Measurements from ENCODE around the gene FIG4. TPM values are rescaled to one million over a fixed set of nuclear protein-coding genes. Genes with fewer than 3 reads are reported as not detected.
"Not testable (repeated sequence)": the region's sequence is repeated elsewhere in the genome, so short reads cannot be mapped to it uniquely, and the experiment has no call there.

FIG4 gene
- total and polyA plus RNA-seq, 4 donors = 7.1 to 26.7 (median 16.4) TPM

GRCh38 chr6:109770779-109771178 is 79.7 kb downstream of the FIG4 start:
- intact Hi-C loops (cut with DNase I) = no loop called here
- no peak for ATAC-seq (ENCODE audit: low FRiP score)
- Histone ChIP-seq H3K27me3 (ENCODE audit: control insufficient read depth in 1 of 2, insufficient read depth in 2 of 2, low read length in 1 of 2) (no peaks in the 10 kb centered on the region), H3K36me3 (ENCODE audit: control insufficient read depth in 1 of 2, insufficient read depth in 2 of 2, low read length in 1 of 2) (peaks cover 3 to 4% of the 10 kb centered on the region in 2 donors), H3K4me3 (ENCODE audit: low read length in 2 of 2) (no peak overlapping the region), H3K27ac (ENCODE audit: low read depth in 1 of 2, low read length in 2 of 2) (no peak overlapping the region), H3K4me1 (ENCODE audit: control insufficient read depth in 1 of 2, insufficient read depth in 2 of 2, low read length in 2 of 2) (peaks cover 0 to 2% of the 10 kb centered on the region in 2 donors), H3K9me3 (ENCODE audit: control insufficient read depth, low read length) (no peaks in the 10 kb centered on the region)
- WGBS, 2 donors = 51 to 52% methylated on average over 5 of the region's 5 CpGs
- no peak for DNase-seq

- ATAC-seq (ENCODE audit: low FRiP score); intact Hi-C loops (cut with DNase I); H3K36me3 ChIP-seq (ENCODE audit: control insufficient read depth in 1 of 2, insufficient read depth in 2 of 2, low read length in 1 of 2); DNase-seq; H3K4me3 ChIP-seq (ENCODE audit: low read length in 2 of 2); H3K27ac ChIP-seq (ENCODE audit: low read depth in 1 of 2, low read length in 2 of 2); H3K4me1 ChIP-seq (ENCODE audit: control insufficient read depth in 1 of 2, insufficient read depth in 2 of 2, low read length in 2 of 2); H3K27me3 ChIP-seq (ENCODE audit: control insufficient read depth in 1 of 2, insufficient read depth in 2 of 2, low read length in 1 of 2); H3K9me3 ChIP-seq (ENCODE audit: control insufficient read depth, low read length): not testable (repeated sequence)
- 89 to 95% methylated on average over 7 of the region's 7 CpGs for WGBS, 2 donors
Observed at GRCh38 chr6:109771939-109772755, 81.1 kb downstream of the FIG4 start.

- WGBS, 2 donors = 81 to 84% methylated on average over 1 of the region's 1 CpG
- Histone ChIP-seq H3K4me3 (ENCODE audit: low read length in 2 of 2) (no peak overlapping the region), H3K4me1 (ENCODE audit: control insufficient read depth in 1 of 2, insufficient read depth in 2 of 2, low read length in 2 of 2) (peaks cover 0 to 2% of the 10 kb centered on the region in 2 donors), H3K36me3 (ENCODE audit: control insufficient read depth in 1 of 2, insufficient read depth in 2 of 2, low read length in 1 of 2) (peaks cover 3 to 6% of the 10 kb centered on the region in 2 donors), H3K9me3 (ENCODE audit: control insufficient read depth, low read length) (no peaks in the 10 kb centered on the region), H3K27ac (ENCODE audit: low read depth in 1 of 2, low read length in 2 of 2) (no peak overlapping the region), H3K27me3 (ENCODE audit: control insufficient read depth in 1 of 2, insufficient read depth in 2 of 2, low read length in 1 of 2) (no peaks in the 10 kb centered on the region)
- DNase-seq (no peak), ATAC-seq (ENCODE audit: low FRiP score) (no peak)
- intact Hi-C loops (cut with DNase I) = no loop called here
Observed at GRCh38 chr6:109772883-109773431, 81.9 kb downstream of the FIG4 start.

- WGBS, 2 donors = 96 to 100% methylated on average over 1 of the region's 1 CpG
- Histone ChIP-seq H3K4me3 (ENCODE audit: low read length in 2 of 2) (no peak overlapping the region), H3K9me3 (ENCODE audit: control insufficient read depth, low read length) (no peaks in the 10 kb centered on the region), H3K27ac (ENCODE audit: low read depth in 1 of 2, low read length in 2 of 2) (no peak overlapping the region), H3K27me3 (ENCODE audit: control insufficient read depth in 1 of 2, insufficient read depth in 2 of 2, low read length in 1 of 2) (no peaks in the 10 kb centered on the region), H3K36me3 (ENCODE audit: control insufficient read depth in 1 of 2, insufficient read depth in 2 of 2, low read length in 1 of 2) (peaks cover 2 to 3% of the 10 kb centered on the region in 2 donors), H3K4me1 (ENCODE audit: control insufficient read depth in 1 of 2, insufficient read depth in 2 of 2, low read length in 2 of 2) (no peaks in the 10 kb centered on the region)
- intact Hi-C loops (cut with DNase I) = no loop called here
- DNase-seq (no peak), ATAC-seq (ENCODE audit: low FRiP score) (no peak)
Observed at GRCh38 chr6:109781001-109781400, 89.9 kb downstream of the FIG4 start.

GRCh38 chr6:109782491-109782999 is 91.4 kb downstream of the FIG4 start:
- ATAC-seq (ENCODE audit: low FRiP score) (no peak), DNase-seq (no peak)
- Histone ChIP-seq H3K36me3 (ENCODE audit: control insufficient read depth in 1 of 2, insufficient read depth in 2 of 2, low read length in 1 of 2) (peaks cover 2 to 3% of the 10 kb centered on the region in 2 donors), H3K27ac (ENCODE audit: low read depth in 1 of 2, low read length in 2 of 2) (no peak overlapping the region), H3K4me1 (ENCODE audit: control insufficient read depth in 1 of 2, insufficient read depth in 2 of 2, low read length in 2 of 2) (no peaks in the 10 kb centered on the region), H3K27me3 (ENCODE audit: control insufficient read depth in 1 of 2, insufficient read depth in 2 of 2, low read length in 1 of 2) (no peaks in the 10 kb centered on the region), H3K4me3 (ENCODE audit: low read length in 2 of 2) (no peak overlapping the region), H3K9me3 (ENCODE audit: control insufficient read depth, low read length) (no peaks in the 10 kb centered on the region)
- WGBS, 2 donors = 60 to 61% methylated on average over 2 of the region's 2 CpGs
- intact Hi-C loops (cut with DNase I) = no loop called here

- ATAC-seq (ENCODE audit: low FRiP score) = no peak
- no peak overlapping the region for H3K4me3 ChIP-seq (ENCODE audit: low read length in 2 of 2)
- H3K4me1 ChIP-seq (ENCODE audit: control insufficient read depth in 1 of 2, insufficient read depth in 2 of 2, low read length in 2 of 2) = no peaks in the 10 kb centered on the region
- H3K27ac ChIP-seq (ENCODE audit: low read depth in 1 of 2, low read length in 2 of 2) = no peak overlapping the region
- H3K36me3 ChIP-seq (ENCODE audit: control insufficient read depth in 1 of 2, insufficient read depth in 2 of 2, low read length in 1 of 2) = peaks cover 2 to 3% of the 10 kb centered on the region in 2 donors
- no peak for DNase-seq
- no peaks in the 10 kb centered on the region for H3K9me3 ChIP-seq (ENCODE audit: control insufficient read depth, low read length)
- intact Hi-C loops (cut with DNase I) = no loop called here
- 88 to 90% methylated on average over 4 of the region's 4 CpGs for WGBS, 2 donors
- no peaks in the 10 kb centered on the region for H3K27me3 ChIP-seq (ENCODE audit: control insufficient read depth in 1 of 2, insufficient read depth in 2 of 2, low read length in 1 of 2)
Observed at GRCh38 chr6:109783250-109783986, 92.3 kb downstream of the FIG4 start.

GRCh38 chr6:109787312-109787711 is 96.2 kb downstream of the FIG4 start:
- ATAC-seq (ENCODE audit: low FRiP score) (no peak), DNase-seq (no peak)
- H3K4me3 ChIP-seq (ENCODE audit: low read length in 2 of 2) = no peak overlapping the region
- H3K27ac ChIP-seq (ENCODE audit: low read depth in 1 of 2, low read length in 2 of 2) = no peak overlapping the region
- peaks cover 2 to 3% of the 10 kb centered on the region in 2 donors for H3K36me3 ChIP-seq (ENCODE audit: control insufficient read depth in 1 of 2, insufficient read depth in 2 of 2, low read length in 1 of 2)
- H3K9me3 ChIP-seq (ENCODE audit: control insufficient read depth, low read length) = no peaks in the 10 kb centered on the region
- no peaks in the 10 kb centered on the region for H3K27me3 ChIP-seq (ENCODE audit: control insufficient read depth in 1 of 2, insufficient read depth in 2 of 2, low read length in 1 of 2)
- 95 to 96% methylated on average over 2 of the region's 2 CpGs for WGBS, 2 donors
- no peaks in the 10 kb centered on the region for H3K4me1 ChIP-seq (ENCODE audit: control insufficient read depth in 1 of 2, insufficient read depth in 2 of 2, low read length in 2 of 2)
- intact Hi-C loops (cut with DNase I) = no loop called here

- WGBS, 2 donors = 15 to 25% methylated on average over 3 of the region's 3 CpGs
- intact Hi-C loops (cut with DNase I) = no loop called here
- H3K4me1 ChIP-seq (ENCODE audit: control insufficient read depth in 1 of 2, insufficient read depth in 2 of 2, low read length in 2 of 2) = no peaks in the 10 kb centered on the region
Observed at GRCh38 chr6:109788687-109789086, 97.6 kb downstream of the FIG4 start.

More at GRCh38 chr6:109788687-109789086, 97.6 kb downstream of the FIG4 start:
- peaks cover 2 to 3% of the 10 kb centered on the region in 2 donors for H3K36me3 ChIP-seq (ENCODE audit: control insufficient read depth in 1 of 2, insufficient read depth in 2 of 2, low read length in 1 of 2)
- peak overlapping the region in 1 of 2 donors; percentile 51 for H3K27ac ChIP-seq (ENCODE audit: low read depth in 1 of 2, low read length in 2 of 2)
- H3K4me3 ChIP-seq (ENCODE audit: low read length in 2 of 2) = no peak overlapping the region
- no peak for ATAC-seq (ENCODE audit: low FRiP score)
- no peaks in the 10 kb centered on the region for H3K9me3 ChIP-seq (ENCODE audit: control insufficient read depth, low read length)
- H3K27me3 ChIP-seq (ENCODE audit: control insufficient read depth in 1 of 2, insufficient read depth in 2 of 2, low read length in 1 of 2) = no peaks in the 10 kb centered on the region
- no peak for DNase-seq

All from aorta (tissue), 5 donors.